ENCODE measurements around the gene HIPK3.
A peak's percentile ranks its signal among the peaks of the same experiment; 100 is the strongest.
"Not testable (repeated sequence)": the region's sequence is repeated elsewhere in the genome, so short reads cannot be mapped to it uniquely, and the experiment has no call there.

HIPK3 gene

GRCh38 chr11:33306821-33307220 is 49.6 kb downstream of the HIPK3 start:
- not testable (repeated sequence) for DNase-seq (ENCODE audit: low spot score)

- no peak for DNase-seq (ENCODE audit: low spot score)
Observed at GRCh38 chr11:33307984-33308383, 50.8 kb downstream of the HIPK3 start.

GRCh38 chr11:33309118-33309517 is 51.9 kb downstream of the HIPK3 start:
- no peak for DNase-seq (ENCODE audit: low spot score)

GRCh38 chr11:33310720-33311500 is 53.7 kb downstream of the HIPK3 start:
- no peak for DNase-seq (ENCODE audit: low spot score)

- no peak for DNase-seq (ENCODE audit: low spot score)
Observed at GRCh38 chr11:33311680-33312079, 54.5 kb downstream of the HIPK3 start.

- no peak for DNase-seq (ENCODE audit: low spot score)
Observed at GRCh38 chr11:33315822-33316221, 58.6 kb downstream of the HIPK3 start.

- peak; percentile 27 for DNase-seq (ENCODE audit: low spot score)
Observed at GRCh38 chr11:33317662-33318061, 60.5 kb downstream of the HIPK3 start.

GRCh38 chr11:33320016-33320813 is 63.0 kb downstream of the HIPK3 start:
- no peak for DNase-seq (ENCODE audit: low spot score)

GRCh38 chr11:33320814-33321330 is 63.7 kb downstream of the HIPK3 start:
- no peak for DNase-seq (ENCODE audit: low spot score)

GRCh38 chr11:33321422-33321821 is 64.2 kb downstream of the HIPK3 start:
- no peak for DNase-seq (ENCODE audit: low spot score)

GRCh38 chr11:33323421-33323820 is 66.2 kb downstream of the HIPK3 start:
- DNase-seq (ENCODE audit: low spot score) = no peak

- no peak for DNase-seq (ENCODE audit: low spot score)
Observed at GRCh38 chr11:33324302-33324985, 67.3 kb downstream of the HIPK3 start.

- no peak for DNase-seq (ENCODE audit: low spot score)
Observed at GRCh38 chr11:33325451-33325850, 68.3 kb downstream of the HIPK3 start.

- peak; percentile 60 for DNase-seq (ENCODE audit: low spot score)
Observed at GRCh38 chr11:33329705-33330329, 72.6 kb downstream of the HIPK3 start.

- no peak for DNase-seq (ENCODE audit: low spot score)
Observed at GRCh38 chr11:33333816-33334215, 76.6 kb downstream of the HIPK3 start.

- no peak for DNase-seq (ENCODE audit: low spot score)
Observed at GRCh38 chr11:33334627-33335026, 77.4 kb downstream of the HIPK3 start.

- DNase-seq (ENCODE audit: low spot score) = no peak
Observed at GRCh38 chr11:33339247-33339646, 82.1 kb downstream of the HIPK3 start.

- DNase-seq (ENCODE audit: low spot score) = no peak
Observed at GRCh38 chr11:33344611-33345010, 87.4 kb downstream of the HIPK3 start.

- no peak for DNase-seq (ENCODE audit: low spot score)
Observed at GRCh38 chr11:33347490-33348125, 90.4 kb downstream of the HIPK3 start.

GRCh38 chr11:33350287-33350686 is 93.1 kb downstream of the HIPK3 start:
- no peak for DNase-seq (ENCODE audit: low spot score)

GRCh38 chr11:33358150-33358831 is 101.1 kb downstream of the HIPK3 start:
- DNase-seq (ENCODE audit: low spot score) = no peak

Measured in GM03348 (cell line).